H1 (cell line): Measurements from ENCODE around the gene ARMC9. TPM values are rescaled to one million over a fixed set of nuclear protein-coding genes. Genes with fewer than 3 reads are reported as not detected.

Experiments used
- polyA plus RNA-seq, 7 experiments: library from polyadenylated mRNA; depleted of rRNA in 3 of 7; stranded (reverse) in 5 of 7; unstranded in 2 of 7; fragments of >200 nt in 5 of 7; fragments of 200-250 nt in 2 of 7; gene quantifications; 1 replicate in 5 of 7; 2 replicates in 1 of 7; 4 replicates in 1 of 7; pipeline versions ENCODE4 v1.2.1 to v1.2.3, GENCODE V29; 2011 to 2013; ENCODE audit warnings: missing spikeins in 2 of 7, mixed read lengths in 2 of 7
- total RNA-seq: library from RNA; stranded (reverse); fragmentation: NEBNext Ultra II Directional; extraction: Animal tissue kit (Norgen Biotek cat#: 25700); gene quantifications from 2 replicates; pipeline ENCODE4 v1.2.1, GENCODE V29; 2021
- TF ChIP-seq, protein P1 (sequence below): fragments of 300-600 bp; sonication (generic); IDR thresholded peaks from 2 replicates; pipeline ENCODE4 v1.7.1; 2012; ENCODE audit warnings: low read length, moderate library complexity, mild to moderate bottlenecking, inconsistent platforms; ENCODE audit not compliant: insufficient replicate concordance

Gene ARMC9
- total and polyA plus RNA-seq, 2 of the 8 experiments (the other 6 are each of a cell fraction or from before 2014, with no cell fraction given) = 23.2 to 36.1 TPM

DNA sequence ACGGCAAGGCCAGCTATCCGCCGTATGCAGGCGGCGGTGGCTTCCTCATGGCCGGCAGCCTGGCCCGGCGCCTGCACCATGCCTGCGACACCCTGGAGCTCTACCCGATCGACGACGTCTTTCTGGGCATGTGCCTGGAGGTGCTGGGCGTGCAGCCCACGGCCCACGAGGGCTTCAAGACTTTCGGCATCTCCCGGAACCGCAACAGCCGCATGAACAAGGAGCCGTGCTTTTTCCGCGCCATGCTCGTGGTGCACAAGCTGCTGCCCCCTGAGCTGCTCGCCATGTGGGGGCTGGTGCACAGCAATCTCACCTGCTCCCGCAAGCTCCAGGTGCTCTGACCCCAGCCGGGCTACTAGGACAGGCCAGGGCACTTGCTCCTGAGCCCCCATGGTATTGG lies 200.2 kb downstream of the ARMC9 start (continued):
- TF ChIP-seq, protein P1, sequence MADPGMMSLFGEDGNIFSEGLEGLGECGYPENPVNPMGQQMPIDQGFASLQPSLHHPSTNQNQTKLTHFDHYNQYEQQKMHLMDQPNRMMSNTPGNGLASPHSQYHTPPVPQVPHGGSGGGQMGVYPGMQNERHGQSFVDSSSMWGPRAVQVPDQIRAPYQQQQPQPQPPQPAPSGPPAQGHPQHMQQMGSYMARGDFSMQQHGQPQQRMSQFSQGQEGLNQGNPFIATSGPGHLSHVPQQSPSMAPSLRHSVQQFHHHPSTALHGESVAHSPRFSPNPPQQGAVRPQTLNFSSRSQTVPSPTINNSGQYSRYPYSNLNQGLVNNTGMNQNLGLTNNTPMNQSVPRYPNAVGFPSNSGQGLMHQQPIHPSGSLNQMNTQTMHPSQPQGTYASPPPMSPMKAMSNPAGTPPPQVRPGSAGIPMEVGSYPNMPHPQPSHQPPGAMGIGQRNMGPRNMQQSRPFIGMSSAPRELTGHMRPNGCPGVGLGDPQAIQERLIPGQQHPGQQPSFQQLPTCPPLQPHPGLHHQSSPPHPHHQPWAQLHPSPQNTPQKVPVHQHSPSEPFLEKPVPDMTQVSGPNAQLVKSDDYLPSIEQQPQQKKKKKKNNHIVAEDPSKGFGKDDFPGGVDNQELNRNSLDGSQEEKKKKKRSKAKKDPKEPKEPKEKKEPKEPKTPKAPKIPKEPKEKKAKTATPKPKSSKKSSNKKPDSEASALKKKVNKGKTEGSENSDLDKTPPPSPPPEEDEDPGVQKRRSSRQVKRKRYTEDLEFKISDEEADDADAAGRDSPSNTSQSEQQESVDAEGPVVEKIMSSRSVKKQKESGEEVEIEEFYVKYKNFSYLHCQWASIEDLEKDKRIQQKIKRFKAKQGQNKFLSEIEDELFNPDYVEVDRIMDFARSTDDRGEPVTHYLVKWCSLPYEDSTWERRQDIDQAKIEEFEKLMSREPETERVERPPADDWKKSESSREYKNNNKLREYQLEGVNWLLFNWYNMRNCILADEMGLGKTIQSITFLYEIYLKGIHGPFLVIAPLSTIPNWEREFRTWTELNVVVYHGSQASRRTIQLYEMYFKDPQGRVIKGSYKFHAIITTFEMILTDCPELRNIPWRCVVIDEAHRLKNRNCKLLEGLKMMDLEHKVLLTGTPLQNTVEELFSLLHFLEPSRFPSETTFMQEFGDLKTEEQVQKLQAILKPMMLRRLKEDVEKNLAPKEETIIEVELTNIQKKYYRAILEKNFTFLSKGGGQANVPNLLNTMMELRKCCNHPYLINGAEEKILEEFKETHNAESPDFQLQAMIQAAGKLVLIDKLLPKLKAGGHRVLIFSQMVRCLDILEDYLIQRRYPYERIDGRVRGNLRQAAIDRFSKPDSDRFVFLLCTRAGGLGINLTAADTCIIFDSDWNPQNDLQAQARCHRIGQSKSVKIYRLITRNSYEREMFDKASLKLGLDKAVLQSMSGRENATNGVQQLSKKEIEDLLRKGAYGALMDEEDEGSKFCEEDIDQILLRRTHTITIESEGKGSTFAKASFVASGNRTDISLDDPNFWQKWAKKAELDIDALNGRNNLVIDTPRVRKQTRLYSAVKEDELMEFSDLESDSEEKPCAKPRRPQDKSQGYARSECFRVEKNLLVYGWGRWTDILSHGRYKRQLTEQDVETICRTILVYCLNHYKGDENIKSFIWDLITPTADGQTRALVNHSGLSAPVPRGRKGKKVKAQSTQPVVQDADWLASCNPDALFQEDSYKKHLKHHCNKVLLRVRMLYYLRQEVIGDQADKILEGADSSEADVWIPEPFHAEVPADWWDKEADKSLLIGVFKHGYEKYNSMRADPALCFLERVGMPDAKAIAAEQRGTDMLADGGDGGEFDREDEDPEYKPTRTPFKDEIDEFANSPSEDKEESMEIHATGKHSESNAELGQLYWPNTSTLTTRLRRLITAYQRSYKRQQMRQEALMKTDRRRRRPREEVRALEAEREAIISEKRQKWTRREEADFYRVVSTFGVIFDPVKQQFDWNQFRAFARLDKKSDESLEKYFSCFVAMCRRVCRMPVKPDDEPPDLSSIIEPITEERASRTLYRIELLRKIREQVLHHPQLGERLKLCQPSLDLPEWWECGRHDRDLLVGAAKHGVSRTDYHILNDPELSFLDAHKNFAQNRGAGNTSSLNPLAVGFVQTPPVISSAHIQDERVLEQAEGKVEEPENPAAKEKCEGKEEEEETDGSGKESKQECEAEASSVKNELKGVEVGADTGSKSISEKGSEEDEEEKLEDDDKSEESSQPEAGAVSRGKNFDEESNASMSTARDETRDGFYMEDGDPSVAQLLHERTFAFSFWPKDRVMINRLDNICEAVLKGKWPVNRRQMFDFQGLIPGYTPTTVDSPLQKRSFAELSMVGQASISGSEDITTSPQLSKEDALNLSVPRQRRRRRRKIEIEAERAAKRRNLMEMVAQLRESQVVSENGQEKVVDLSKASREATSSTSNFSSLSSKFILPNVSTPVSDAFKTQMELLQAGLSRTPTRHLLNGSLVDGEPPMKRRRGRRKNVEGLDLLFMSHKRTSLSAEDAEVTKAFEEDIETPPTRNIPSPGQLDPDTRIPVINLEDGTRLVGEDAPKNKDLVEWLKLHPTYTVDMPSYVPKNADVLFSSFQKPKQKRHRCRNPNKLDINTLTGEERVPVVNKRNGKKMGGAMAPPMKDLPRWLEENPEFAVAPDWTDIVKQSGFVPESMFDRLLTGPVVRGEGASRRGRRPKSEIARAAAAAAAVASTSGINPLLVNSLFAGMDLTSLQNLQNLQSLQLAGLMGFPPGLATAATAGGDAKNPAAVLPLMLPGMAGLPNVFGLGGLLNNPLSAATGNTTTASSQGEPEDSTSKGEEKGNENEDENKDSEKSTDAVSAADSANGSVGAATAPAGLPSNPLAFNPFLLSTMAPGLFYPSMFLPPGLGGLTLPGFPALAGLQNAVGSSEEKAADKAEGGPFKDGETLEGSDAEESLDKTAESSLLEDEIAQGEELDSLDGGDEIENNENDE = no peak
